Lung (tissue), 12 donors: ENCODE measurements around the gene GAREM2. TPM values are rescaled to one million over a fixed set of nuclear protein-coding genes. Genes with fewer than 3 reads are reported as not detected.

Source experiments
- ATAC-seq: fragments of 200-7000 bp; cut with Tn5 transposase; one replicate; pipeline ENCODE4 v1.9.1; 2020; ENCODE audit warnings: moderate number of reproducible peaks; ENCODE audit not compliant: insufficient read depth, low FRiP score
- DNase-seq, 3 donors: peaks; one replicate each; pipeline ENCODE4 v3.0.0-alpha.2; 2013 to 2017
- H3K27ac ChIP-seq, 2 donors: one replicate each; pipeline ENCODE4 v1.5.1; 2013; ENCODE audit warnings: mild to moderate bottlenecking in 2 of 2, moderate library complexity in 2 of 2, control low read depth in 1 of 2, inconsistent platforms in 1 of 2, low read depth in 1 of 2, low read length in 1 of 2
- H3K27me3 ChIP-seq, 3 donors: one replicate each; pipeline ENCODE4 v1.5.1; 2013; ENCODE audit warnings: low read length in 2 of 3; ENCODE audit not compliant: control insufficient read depth in 3 of 3, insufficient read depth in 3 of 3
- H3K36me3 ChIP-seq, 4 donors: one replicate each; pipeline ENCODE4 v1.5.1; 2013; ENCODE audit warnings: low read length in 4 of 4, mild to moderate bottlenecking in 1 of 4, moderate library complexity in 1 of 4; ENCODE audit not compliant: control insufficient read depth in 4 of 4, insufficient read depth in 4 of 4
- H3K4me1 ChIP-seq, 5 donors: one replicate each; pipeline ENCODE4 v1.5.1; 2013; ENCODE audit warnings: low read length in 5 of 5, mild to moderate bottlenecking in 2 of 5, moderate library complexity in 1 of 5; ENCODE audit not compliant: control insufficient read depth in 5 of 5, insufficient read depth in 5 of 5
- H3K4me3 ChIP-seq: one replicate; pipeline ENCODE4 v1.5.1; 2013; ENCODE audit warnings: mild to moderate bottlenecking, control low read depth, moderate library complexity
- H3K9ac ChIP-seq, 2 donors: one replicate each; pipeline ENCODE4 v1.5.1; 2013; ENCODE audit warnings: low read length in 2 of 2, control low read depth in 1 of 2; ENCODE audit not compliant: insufficient read depth in 1 of 2
- H3K9me3 ChIP-seq, 4 donors: one replicate each; pipeline ENCODE4 v1.5.1; 2013; ENCODE audit warnings: low read length in 3 of 4, mild to moderate bottlenecking in 1 of 4, moderate library complexity in 1 of 4; ENCODE audit not compliant: control insufficient read depth in 4 of 4, insufficient read depth in 3 of 4
- WGBS, 2 donors: extraction: QIAGEN DNeasy Blood & Tissue Kit; methylation state at CpG; one replicate each; pipeline ENCODE4 v1.1.7; 2013; 5-methylcytosine and 5-hydroxymethylcytosine counted together
- polyA plus RNA-seq, 2 donors: library from polyadenylated mRNA; stranded (reverse); fragments of 200-250 nt; gene quantifications; one replicate each; pipeline ENCODE4 v1.2.1, GENCODE V29; 2013
- total RNA-seq, 2 donors: library from RNA; depleted of rRNA in 1 of 2; stranded (reverse); fragments of >200 nt in 1 of 2; gene quantifications; one replicate each; pipeline ENCODE4 v1.2.1, GENCODE V29; 2014 to 2021
- TF ChIP-seq, protein P1 (sequence below): IDR thresholded peaks from 2 replicates; pipeline ENCODE4 v1.5.1; 2012; ENCODE audit warnings: mild to moderate bottlenecking; ENCODE audit errors: control extremely low read depth, extremely low read depth
- donor health status: control.
- donor health status: control.
- donor health status: Bipolar disorder and iron deficiency.
- donor health status: healthy.
- donor health status: DM: yes; HTN: yes; CAD: no.

The GAREM2 gene
- total and polyA plus RNA-seq, 4 donors = 0.37 to 2.8 (median 1.3) TPM

DNA sequence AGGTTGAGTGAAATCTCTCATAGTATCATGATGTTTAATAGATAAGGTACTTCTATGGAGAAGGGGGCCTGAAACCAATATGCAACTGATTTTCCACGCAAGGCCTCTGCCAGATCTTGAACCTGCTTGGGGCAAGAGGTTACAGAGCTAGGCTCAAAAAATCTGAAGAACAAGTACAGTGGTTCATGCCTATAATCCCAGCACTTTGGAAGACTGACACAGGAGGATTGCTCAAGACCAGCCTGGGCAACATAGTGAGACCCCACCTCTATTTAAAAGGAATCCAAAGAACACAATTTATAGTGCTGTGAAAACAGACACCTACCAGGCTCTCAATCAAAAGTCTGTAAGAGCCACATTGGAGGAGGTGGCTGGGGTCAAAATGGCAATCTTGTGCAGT lies 42.9 kb downstream of the GAREM2 start:
- H3K27ac ChIP-seq = no peak overlapping the region
- H3K36me3 ChIP-seq = peaks cover 16 to 54% (median 38%) of the 10 kb centered on the region in 4 donors
- 95 to 98% methylated on average over 1 of the region's 1 CpG for WGBS, 2 donors
- no peaks in the 10 kb centered on the region for H3K27me3 ChIP-seq
- TF ChIP-seq, protein P1, sequence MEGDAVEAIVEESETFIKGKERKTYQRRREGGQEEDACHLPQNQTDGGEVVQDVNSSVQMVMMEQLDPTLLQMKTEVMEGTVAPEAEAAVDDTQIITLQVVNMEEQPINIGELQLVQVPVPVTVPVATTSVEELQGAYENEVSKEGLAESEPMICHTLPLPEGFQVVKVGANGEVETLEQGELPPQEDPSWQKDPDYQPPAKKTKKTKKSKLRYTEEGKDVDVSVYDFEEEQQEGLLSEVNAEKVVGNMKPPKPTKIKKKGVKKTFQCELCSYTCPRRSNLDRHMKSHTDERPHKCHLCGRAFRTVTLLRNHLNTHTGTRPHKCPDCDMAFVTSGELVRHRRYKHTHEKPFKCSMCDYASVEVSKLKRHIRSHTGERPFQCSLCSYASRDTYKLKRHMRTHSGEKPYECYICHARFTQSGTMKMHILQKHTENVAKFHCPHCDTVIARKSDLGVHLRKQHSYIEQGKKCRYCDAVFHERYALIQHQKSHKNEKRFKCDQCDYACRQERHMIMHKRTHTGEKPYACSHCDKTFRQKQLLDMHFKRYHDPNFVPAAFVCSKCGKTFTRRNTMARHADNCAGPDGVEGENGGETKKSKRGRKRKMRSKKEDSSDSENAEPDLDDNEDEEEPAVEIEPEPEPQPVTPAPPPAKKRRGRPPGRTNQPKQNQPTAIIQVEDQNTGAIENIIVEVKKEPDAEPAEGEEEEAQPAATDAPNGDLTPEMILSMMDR = no peak
- DNase-seq = no peak
- H3K9me3 ChIP-seq = no peaks in the 10 kb centered on the region
- no peaks in the 10 kb centered on the region for H3K4me1 ChIP-seq
- H3K9ac ChIP-seq = no peak overlapping the region
- H3K4me3 ChIP-seq = no peak overlapping the region
- no peak for ATAC-seq

GRCh38 chr2:26216587-26216986 lies 43.7 kb downstream of the GAREM2 start:
- H3K36me3 ChIP-seq = peaks cover 18 to 56% (median 38%) of the 10 kb centered on the region in 4 donors
- no peaks in the 10 kb centered on the region for H3K4me1 ChIP-seq
- H3K27me3 ChIP-seq = no peaks in the 10 kb centered on the region
- no peaks in the 10 kb centered on the region for H3K9me3 ChIP-seq
- no peak overlapping the region for H3K9ac ChIP-seq
- WGBS, 2 donors = 96 to 98% methylated on average over 4 of the region's 4 CpGs
- H3K27ac ChIP-seq = no peak overlapping the region
- H3K4me3 ChIP-seq = no peak overlapping the region
- TF ChIP-seq, protein P1 = no peak
- DNase-seq = no peak
- ATAC-seq = no peak

- TF ChIP-seq, protein P1 = no peak
- peaks cover 21 to 52% (median 43%) of the 10 kb centered on the region in 4 donors for H3K36me3 ChIP-seq
- WGBS, 2 donors = 81 to 82% methylated on average over 6 of the region's 6 CpGs
- peaks cover 0 to 2% (median 0%) of the 10 kb centered on the region in 5 donors for H3K4me1 ChIP-seq
- H3K9ac ChIP-seq = no peak overlapping the region
- H3K27ac ChIP-seq = no peak overlapping the region
- no peaks in the 10 kb centered on the region for H3K9me3 ChIP-seq
- no peak overlapping the region for H3K4me3 ChIP-seq
- no peak for DNase-seq
- no peak for ATAC-seq
- H3K27me3 ChIP-seq = no peaks in the 10 kb centered on the region
These were observed 44.8 kb downstream of the GAREM2 start for GRCh38 chr2:26217720-26218119.

GRCh38 chr2:26223018-26223417 lies 50.1 kb downstream of the GAREM2 start:
- Histone ChIP-seq H3K27ac (no peak overlapping the region), H3K4me3 (no peak overlapping the region), H3K9ac (no peak overlapping the region), H3K36me3 (peaks cover 17 to 39% (median 25%) of the 10 kb centered on the region in 4 donors), H3K27me3 (no peaks in the 10 kb centered on the region), H3K4me1 (peaks cover 0 to 5% (median 0%) of the 10 kb centered on the region in 5 donors), H3K9me3 (no peaks in the 10 kb centered on the region)
- ATAC-seq = peak; percentile 19
- TF ChIP-seq, protein P1 = no peak
- WGBS, 2 donors = 93 to 95% methylated on average over 1 of the region's 1 CpG
- DNase-seq = peak in 2 of 3 donors; percentile 20 to 55
